NCI-H774 (cell line): Measurements from ENCODE around the gene COMMD1.
A peak's percentile ranks its signal among the peaks of the same experiment; 100 is the strongest.
"Not testable (repeated sequence)": the region's sequence is repeated elsewhere in the genome, so short reads cannot be mapped to it uniquely, and the experiment has no call there.

ENCODE experiments used
- DNase-seq: peaks from one replicate; lab custom pipeline; 2025; lab: John Stamatoyannopoulos, UW

COMMD1 gene

GRCh38 chr2:61905372-61906185 lies at the start of gene COMMD1:
Gene COMMD1 (plus strand): TSS chr2:61905674. CDS start chr2:61905679, 5 bp downstream.
- peak; percentile 57 for DNase-seq

GRCh38 chr2:61857224-61857623 lies 48.2 kb upstream of the COMMD1 start:
- no peak for DNase-seq

GRCh38 chr2:61862085-61862484 lies 43.4 kb upstream of the COMMD1 start:
- DNase-seq: no peak

GRCh38 chr2:61866482-61867089 lies 38.9 kb upstream of the COMMD1 start:
- DNase-seq: not testable (repeated sequence)

GRCh38 chr2:61876400-61876799 lies 29.1 kb upstream of the COMMD1 start:
- DNase-seq: no peak

GRCh38 chr2:61877571-61878245 lies 27.8 kb upstream of the COMMD1 start:
- DNase-seq: no peak

- no peak for DNase-seq
Measured at GRCh38 chr2:61878761-61879160, 26.7 kb upstream of the COMMD1 start.

GRCh38 chr2:61879351-61879750 lies 26.1 kb upstream of the COMMD1 start:
- not testable (repeated sequence) for DNase-seq

GRCh38 chr2:61882850-61883249 lies 22.6 kb upstream of the COMMD1 start:
- DNase-seq: no peak

GRCh38 chr2:61885896-61886603 lies 19.4 kb upstream of the COMMD1 start:
- no peak for DNase-seq

- DNase-seq: no peak
Measured at GRCh38 chr2:61887717-61888266, 17.7 kb upstream of the COMMD1 start.

GRCh38 chr2:61888267-61889055 lies 17.0 kb upstream of the COMMD1 start, which contains the start of gene CCT4:
Gene CCT4 (minus strand): TSS chr2:61888656. CDS start chr2:61888507, 149 bp downstream.
- peak; percentile 73 for DNase-seq

GRCh38 chr2:61898810-61899209 lies 6.7 kb upstream of the COMMD1 start:
- no peak for DNase-seq

GRCh38 chr2:61900281-61900680 lies 5.2 kb upstream of the COMMD1 start:
- no peak for DNase-seq

- no peak for DNase-seq
Measured at GRCh38 chr2:61906186-61906470, 654 bp downstream of the COMMD1 start.

GRCh38 chr2:61909116-61909515 lies 3.6 kb downstream of the COMMD1 start:
- DNase-seq: no peak

GRCh38 chr2:61910603-61911002 lies 5.1 kb downstream of the COMMD1 start:
- DNase-seq: no peak

GRCh38 chr2:61911510-61911909 lies 6.0 kb downstream of the COMMD1 start:
- no peak for DNase-seq

GRCh38 chr2:61914794-61915193 lies 9.3 kb downstream of the COMMD1 start:
- DNase-seq: not testable (repeated sequence)

- no peak for DNase-seq
Measured at GRCh38 chr2:61920548-61920947, 15.1 kb downstream of the COMMD1 start.

GRCh38 chr2:61922714-61923113 lies 17.2 kb downstream of the COMMD1 start:
- DNase-seq: no peak
